HepG2 (cell line): Measurements from ENCODE around the gene TRIM54. TPM values are rescaled to one million over a fixed set of nuclear protein-coding genes. Genes with fewer than 3 reads are reported as not detected.

Experiments used
- ATAC-seq: fragments of 200-7000 bp; cut with Tn5 transposase; 3 replicates; pipeline ENCODE4 v1.9.1; 2020; ENCODE audit warnings: mild to moderate bottlenecking, moderate library complexity
- BruUV-seq: library from RNA; stranded (reverse); fragments of 400-500 nt; replicated peaks from 2 replicates; lab custom pipeline; 2021; lab: Mats Ljungman, UMichigan
- CTCF ChIA-PET: fragments of 300-600 bp; formaldehyde crosslinking; extraction: SDS; loops from one replicate; lab custom pipeline; 2021; ENCODE audit warnings: low total read pairs, inconsistent platforms, low intra/inter-chr PET ratio; lab: Yijun Ruan, JAX
- POLR2A ChIA-PET: fragments of 350-600 bp; sonication (Branson Sonifier 250); formaldehyde crosslinking; loops from one replicate; lab custom pipeline; 2020; ENCODE audit warnings: antibody characterized with exemption, inconsistent platforms; lab: Yijun Ruan, JAX
- DNase-seq: peaks from one replicate; pipeline ENCODE4 v3.0.0-alpha.2; 2015; ENCODE audit warnings: low spot score
- FAIRE-seq: peaks from 3 replicates; lab custom pipeline; 2011; peaks lifted over from hg19 to GRCh38; lab: Jason Lieb, UNC
- H2AFZ ChIP-seq: one replicate; pipeline ENCODE4 v1.6.1; 2011; ENCODE audit warnings: low read length, inconsistent platforms
- H3K27ac ChIP-seq: fragments of 300-600 bp; 3 replicates; pipeline ENCODE4 v1.8.0; 2011; ENCODE audit warnings: mixed run types, mild to moderate bottlenecking, mixed read lengths, low read length, inconsistent platforms; ENCODE audit not compliant: insufficient read depth; ENCODE audit errors: extremely low read length
- H3K27me3 ChIP-seq, 2 experiments: fragments of 200-600 bp in 1 of 2; 2 replicates in 1 of 2; 3 replicates in 1 of 2; pipeline versions ENCODE4 v1.6.0 to v1.8.0; 2011; ENCODE audit warnings: low read length in 2 of 2, mild to moderate bottlenecking in 2 of 2, moderate library complexity in 2 of 2, inconsistent platforms in 1 of 2; ENCODE audit not compliant: insufficient read depth in 2 of 2, control insufficient read depth in 1 of 2
- H3K36me3 ChIP-seq, 2 experiments: fragments of 200-600 bp in 1 of 2; replicated peaks in 1 of 2; 2 replicates in 1 of 2; 3 replicates in 1 of 2; pipeline versions ENCODE4 v1.5.1 to v1.8.0; 2011; ENCODE audit warnings: low read length in 2 of 2, inconsistent platforms in 1 of 2; ENCODE audit not compliant: insufficient read depth in 2 of 2, control insufficient read depth in 1 of 2
- H3K4me1 ChIP-seq: 2 replicates; pipeline ENCODE4 v1.5.1; 2012; ENCODE audit warnings: low read length, inconsistent platforms; ENCODE audit not compliant: insufficient read depth
- H3K4me2 ChIP-seq: 2 replicates; pipeline ENCODE4 v1.6.0; 2011; ENCODE audit warnings: low read depth, low read length, inconsistent platforms
- H3K4me3 ChIP-seq, 3 experiments: fragments of 200-600 bp in 1 of 3; sonication (generic), shearing (Covaris generic) in 1 of 3; replicated peaks in 1 of 3; 2 replicates each; pipeline ENCODE4 v1.5.1; 2011 to 2016; ENCODE audit warnings: low read length in 3 of 3, inconsistent platforms in 2 of 3, low read depth in 2 of 3, mild to moderate bottlenecking in 2 of 3, control low read depth in 1 of 3, mixed read lengths in 1 of 3; ENCODE audit not compliant: insufficient read depth in 1 of 3
- H3K79me2 ChIP-seq: one replicate; pipeline ENCODE4 v1.6.1; 2011; ENCODE audit warnings: low read length, inconsistent platforms; ENCODE audit not compliant: insufficient read depth
- H3K9ac ChIP-seq: 2 replicates; pipeline ENCODE4 v1.6.0; 2011; ENCODE audit warnings: mild to moderate bottlenecking, low read depth, low read length, inconsistent platforms; ENCODE audit not compliant: insufficient read depth
- H3K9me3 ChIP-seq: 2 replicates; pipeline ENCODE4 v1.5.1; 2012; ENCODE audit warnings: mild to moderate bottlenecking, low read length
- H4K20me1 ChIP-seq: 2 replicates; pipeline ENCODE4 v1.6.0; 2011; ENCODE audit warnings: inconsistent platforms, mild to moderate bottlenecking, low read length, moderate library complexity; ENCODE audit not compliant: insufficient read depth
- ISX ChIP-seq: sonication (generic); formaldehyde crosslinking; conservative IDR thresholded peaks from 2 replicates; pipeline ENCODE4 v1.5.0; 2020; ENCODE audit warnings: missing genetic modification reagents
- NFIC ChIP-seq: IDR thresholded peaks from 2 replicates; pipeline ENCODE4 v1.6.1; 2012; ENCODE audit warnings: mild to moderate bottlenecking, low read length, inconsistent platforms
- USF2 ChIP-seq, 2 experiments: sonication (generic) in 1 of 2; formaldehyde crosslinking in 1 of 2; IDR thresholded peaks; 2 replicates each; pipeline versions ENCODE4 v1.5.1 to v1.6.1; 2011 to 2020; ENCODE audit warnings: borderline replicate concordance in 1 of 2, low read depth in 1 of 2, low read length in 1 of 2, mild to moderate bottlenecking in 1 of 2, missing genetic modification reagents in 1 of 2, moderate library complexity in 1 of 2
- ZBTB3 ChIP-seq: sonication (generic); formaldehyde crosslinking; IDR thresholded peaks from 2 replicates; pipeline ENCODE4 v1.4.0; 2020; ENCODE audit warnings: low read depth, mild to moderate bottlenecking, moderate library complexity, missing genetic modification reagents, borderline replicate concordance
- ZNF143 ChIP-seq: sonication (generic); formaldehyde crosslinking; IDR thresholded peaks from 2 replicates; pipeline ENCODE4 v1.4.0; 2020; ENCODE audit warnings: missing genetic modification reagents
- ZNF691 ChIP-seq: sonication (generic); formaldehyde crosslinking; IDR thresholded peaks from 2 replicates; pipeline ENCODE4 v1.4.0; 2020; ENCODE audit warnings: missing genetic modification reagents, low read depth, mild to moderate bottlenecking, borderline replicate concordance
- in situ Hi-C: cut with HindIII; loops from 2 replicates; pipeline ENCODE4 v1.10.0; 2017; ENCODE audit warnings: low pct_unique_long_range_greater_than_20kb; ENCODE audit not compliant: extremely low pct_ligation_motif_present
- intact Hi-C: fragments of 100-400 bp; cut with micrococcal nuclease; formaldehyde crosslinking; loops from one replicate; pipeline ENCODE4 v1.10.0; 2022; ENCODE audit not compliant: unreplicated experiment
- polyA plus RNA-seq, 8 experiments: library from polyadenylated mRNA; depleted of rRNA in 3 of 8; stranded (reverse) in 7 of 8; unstranded in 1 of 8; fragments of >200 nt; fragmentation: Illumina TruSeq in 4 of 8; extraction: Trizol in 4 of 8; gene quantifications; 2 replicates each; pipeline versions ENCODE4 v1.2.1 to v1.2.3, GENCODE V29; 2011 to 2016; ENCODE audit warnings: low read depth in 4 of 8, missing spikeins in 1 of 8, mixed read lengths in 1 of 8; ENCODE audit not compliant: insufficient read depth in 1 of 8
- total RNA-seq, 5 experiments: library from RNA; depleted of rRNA; stranded (reverse); fragments of >200 nt; fragmentation: Illumina TruSeq; extraction: Trizol; gene quantifications; 2 replicates each; pipeline ENCODE4 v1.2.3, GENCODE V29; 2016; ENCODE audit warnings: low read depth in 1 of 5

TRIM54 gene
- total and polyA plus RNA-seq, 2 of the 13 experiments (the other 11 are each of a cell fraction or from before 2014, with no cell fraction given), result 0.07 to 0.13 TPM

GRCh38 chr2:27265536-27265870 is 16.7 kb upstream of the TRIM54 start:
- no peak for DNase-seq
- ATAC-seq, result no peak
- BruUV-seq, result no TSS peak
- CTCF ChIA-PET, result interaction anchor here (1.8 to 3.6 kb wide), 3 partner anchors 14 to 38 kb away, joined by 7 to 29 read pairs (median 20); no protein-coding TSS in a partner anchor
- TF ChIP-seq ZBTB3 (CRISPR knock-in tag) (0 out of 2 replicates have a peak, but pooled peaks have one; percentile 14), ISX (0 out of 2 replicates have a peak, but pooled peaks have one; percentile 4), ZNF143 (CRISPR knock-in tag) (0 out of 2 replicates have a peak, but pooled peaks have one; percentile 10), USF2 (IDR thresholded peaks at IDR 0.05; ENCODE audit: low read depth, low read length) (0 out of 2 replicates have a peak, but pooled peaks have one; percentile 5), USF2 (CRISPR knock-in tag; IDR thresholded peaks at IDR 0.05; ENCODE audit: borderline replicate concordance) (no peak), ZNF691 (peak; percentile 5; the same call in 1 of the 2 replicates), NFIC (no peak)
- H3K4me1 ChIP-seq, result peaks cover 26% of the 10 kb centered on the region
- POLR2A ChIA-PET, result interaction anchor here (0.8 kb wide), 1 partner anchor 18 kb away, joined by 3 read pairs; no protein-coding TSS in a partner anchor
- H3K4me2 ChIP-seq, result no peak overlapping the region
- FAIRE-seq, result no peak
- no peak overlapping the region for H2AFZ ChIP-seq
- no peaks in the 10 kb centered on the region for H3K36me3 ChIP-seq
- peaks cover 19 to 79% of the 10 kb centered on the region in 2 experiments for H3K27me3 ChIP-seq
- no peaks in the 10 kb centered on the region for H3K79me2 ChIP-seq
- H3K4me3 ChIP-seq, result no peak overlapping the region
- no peak overlapping the region for H3K9ac ChIP-seq
- no peaks in the 10 kb centered on the region for H4K20me1 ChIP-seq
- no peak overlapping the region for H3K27ac ChIP-seq
- in situ Hi-C loops (no loop called here), intact Hi-C loops (loop anchor here (1.0 to 2.0 kb wide), 3 partner anchors 15 to 38 kb away; no protein-coding TSS in a partner anchor)
- no peaks in the 10 kb centered on the region for H3K9me3 ChIP-seq
